CD4-positive, alpha-beta memory T cell (primary cell): ENCODE results near the gene DBP. TPM values are rescaled to one million over a fixed set of nuclear protein-coding genes. Genes with fewer than 3 reads are reported as not detected.

Source experiments
- CTCF ChIA-PET: fragments of 350-600 bp; sonication (Branson Sonifier 250); formaldehyde crosslinking; loops from one replicate; lab custom pipeline; 2021; ENCODE audit warnings: inconsistent platforms; ENCODE audit not compliant: partially characterized antibody; lab: Charles Lee
- POLR2A ChIA-PET: fragments of 350-600 bp; sonication (Branson Sonifier 250); formaldehyde crosslinking; loops from one replicate; lab custom pipeline; 2021; ENCODE audit not compliant: partially characterized antibody; lab: Charles Lee
- DNase-seq, 5 donors: peaks; one replicate each; pipeline versions ENCODE4 v3.0.0 to v3.0.0-alpha.2; 2020 to 2022; ENCODE audit warnings: mixed read lengths in 1 of 5
- H3K27ac ChIP-seq: one replicate; pipeline ENCODE4 v1.7.0; 2013; ENCODE audit warnings: low read depth, low read length
- H3K27me3 ChIP-seq: 2 replicates; pipeline ENCODE4 v1.7.0; 2013; ENCODE audit warnings: mild to moderate bottlenecking, low read length, moderate library complexity; ENCODE audit not compliant: insufficient read depth
- H3K36me3 ChIP-seq: 2 replicates; pipeline ENCODE4 v1.7.0; 2013; ENCODE audit warnings: mild to moderate bottlenecking, low read length, moderate library complexity; ENCODE audit not compliant: insufficient read depth
- H3K4me1 ChIP-seq: 2 replicates; pipeline ENCODE4 v1.7.0; 2013; ENCODE audit warnings: mild to moderate bottlenecking, low read length, moderate library complexity; ENCODE audit not compliant: insufficient read depth
- H3K4me3 ChIP-seq, 2 donors: one replicate each; pipeline ENCODE4 v1.7.0; 2013; ENCODE audit warnings: low read length in 2 of 2, mild to moderate bottlenecking in 1 of 2
- H3K9me3 ChIP-seq, 2 donors: one replicate each; pipeline ENCODE4 v1.7.0; 2013; ENCODE audit warnings: low read length in 2 of 2, control low read depth in 1 of 2; ENCODE audit not compliant: control insufficient read depth in 1 of 2
- H3K27ac Mint-ChIP-seq, 7 donors: one replicate each; pipeline ENCODE4 v1.8.0; 2020 to 2021; ENCODE audit warnings: mixed read lengths in 7 of 7, mild to moderate bottlenecking in 6 of 7, inconsistent platforms in 3 of 7, moderate library complexity in 3 of 7
- H3K27me3 Mint-ChIP-seq, 2 donors: one replicate each; pipeline ENCODE4 v1.8.0; 2020 to 2021; ENCODE audit warnings: mixed read lengths in 2 of 2
- H3K36me3 Mint-ChIP-seq, 2 donors: one replicate each; pipeline ENCODE4 v1.8.0; 2020 to 2021; ENCODE audit warnings: mixed read lengths in 2 of 2, inconsistent platforms in 1 of 2, mild to moderate bottlenecking in 1 of 2
- H3K4me1 Mint-ChIP-seq, 4 donors: one replicate each; pipeline ENCODE4 v1.8.0; 2020 to 2021; ENCODE audit warnings: mixed read lengths in 4 of 4, mild to moderate bottlenecking in 1 of 4
- H3K4me3 Mint-ChIP-seq, 8 donors: one replicate each; pipeline ENCODE4 v1.8.0; 2020 to 2021; ENCODE audit warnings: mixed read lengths in 8 of 8, mild to moderate bottlenecking in 7 of 8, moderate library complexity in 6 of 8, inconsistent platforms in 3 of 8
- H3K9me3 Mint-ChIP-seq, 8 donors: one replicate each; pipeline ENCODE4 v1.8.0; 2020 to 2021; ENCODE audit warnings: mixed read lengths in 8 of 8, mild to moderate bottlenecking in 5 of 8, inconsistent platforms in 3 of 8, moderate library complexity in 1 of 8
- intact Hi-C: fragments of 100-400 bp; cut with micrococcal nuclease; formaldehyde crosslinking; loops from one replicate; pipeline ENCODE4 v1.15.1; 2023
- polyA plus RNA-seq, 2 donors: library from polyadenylated mRNA; unstranded; fragments of 300-500 nt; fragmentation: Illumina TruSeq; gene quantifications; one replicate each; pipeline ENCODE4 v1.2.3, GENCODE V29; 2021
- total RNA-seq, 2 experiments: library from RNA; stranded (reverse); gene quantifications; one replicate each; pipeline ENCODE4 v1.2.3, GENCODE V29; 2021

Gene DBP
- total and polyA plus RNA-seq, 4 experiments from 2014 or later = 37.4 to 113 (median 66.0) TPM

GRCh38 chr19:48606463-48607358 is 30.5 kb downstream of the DBP start, which contains the start of gene SPACA4:
Gene SPACA4 (plus strand): TSS chr19:48606742. CDS start chr19:48606979, 237 bp downstream.
- H3K4me3 ChIP-seq = no peak within 1 kb of the TSS
- Mint-ChIP-seq H3K27me3 (no peaks in the 10 kb centered on the region), H3K36me3 (no peaks in the 10 kb centered on the region), H3K4me3 (no peak within 1 kb of the TSS), H3K4me1 (peaks cover 2 to 6% (median 5%) of the 10 kb centered on the region in 4 donors), H3K27ac (no peak within 1 kb of the TSS), H3K9me3 (no peaks in the 10 kb centered on the region)
- no peak within 1 kb of the TSS for H3K27ac ChIP-seq
- H3K9me3 ChIP-seq = no peaks in the 10 kb centered on the region
- no peak for DNase-seq
- CTCF ChIA-PET = interaction anchor here (1.6 to 6.7 kb wide), 4 partner anchors 12 to 118 kb away, joined by 7 to 82 read pairs (median 45); no protein-coding TSS in a partner anchor
- no peaks in the 10 kb centered on the region for H3K36me3 ChIP-seq
- POLR2A ChIA-PET = interaction anchor here (1.8 kb wide), 1 partner anchor 11 kb away, joined by 5 read pairs; no protein-coding TSS in a partner anchor
- H3K27me3 ChIP-seq = no peaks in the 10 kb centered on the region
- intact Hi-C loops = no loop called here
- H3K4me1 ChIP-seq = no peaks in the 10 kb centered on the region

GRCh38 chr19:48603850-48604249 is 33.3 kb downstream of the DBP start:
- ChIA-PET POLR2A (interaction anchor here (1.4 kb wide), 1 partner anchor 15 kb away, joined by 3 read pairs; the partner anchor contains the start of genes RPL18 and SPHK2), CTCF (no interaction called here)
- Mint-ChIP-seq H3K27me3 (no peaks in the 10 kb centered on the region), H3K4me3 (no peak overlapping the region), H3K9me3 (no peaks in the 10 kb centered on the region), H3K27ac (no peak overlapping the region), H3K4me1 (peaks cover 1 to 4% (median 3%) of the 10 kb centered on the region in 4 donors), H3K36me3 (no peaks in the 10 kb centered on the region)
- no peak overlapping the region for H3K4me3 ChIP-seq
- no peaks in the 10 kb centered on the region for H3K9me3 ChIP-seq
- no peaks in the 10 kb centered on the region for H3K36me3 ChIP-seq
- intact Hi-C loops = no loop called here
- DNase-seq = no peak
- no peak overlapping the region for H3K27ac ChIP-seq
- no peaks in the 10 kb centered on the region for H3K27me3 ChIP-seq
- no peaks in the 10 kb centered on the region for H3K4me1 ChIP-seq

- Mint-ChIP-seq H3K27ac (no peak overlapping the region), H3K4me1 (peaks cover 0 to 2% (median under 1%) of the 10 kb centered on the region in 4 donors), H3K9me3 (no peaks in the 10 kb centered on the region), H3K4me3 (no peak overlapping the region), H3K36me3 (no peaks in the 10 kb centered on the region), H3K27me3 (peaks cover 0 to 3% of the 10 kb centered on the region in 2 donors)
- H3K36me3 ChIP-seq = no peaks in the 10 kb centered on the region
- no peaks in the 10 kb centered on the region for H3K27me3 ChIP-seq
- H3K4me1 ChIP-seq = no peaks in the 10 kb centered on the region
- H3K4me3 ChIP-seq = no peak overlapping the region
- H3K9me3 ChIP-seq = no peaks in the 10 kb centered on the region
- no peak for DNase-seq
- ChIA-PET CTCF (no interaction called here), POLR2A (no interaction called here)
- intact Hi-C loops = no loop called here
- H3K27ac ChIP-seq = no peak overlapping the region
These were observed 33.7 kb downstream of the DBP start for GRCh38 chr19:48603449-48603848.

- no peaks in the 10 kb centered on the region for H3K27me3 ChIP-seq
- H3K4me3 ChIP-seq = no peak overlapping the region
- no peak for DNase-seq
- peaks cover under 1% of the 10 kb centered on the region for H3K4me1 ChIP-seq
- Mint-ChIP-seq H3K4me1 (peaks cover 0 to 2% (median 0%) of the 10 kb centered on the region in 4 donors), H3K27ac (no peak overlapping the region), H3K4me3 (no peak overlapping the region), H3K36me3 (no peaks in the 10 kb centered on the region), H3K27me3 (peaks cover 0 to 3% of the 10 kb centered on the region in 2 donors), H3K9me3 (no peaks in the 10 kb centered on the region)
- ChIA-PET CTCF (interaction anchor here (2.0 kb wide), 1 partner anchor 14 kb away, joined by 9 read pairs; no protein-coding TSS in a partner anchor), POLR2A (no interaction called here)
- intact Hi-C loops = no loop called here
- H3K27ac ChIP-seq = no peak overlapping the region
- no peaks in the 10 kb centered on the region for H3K36me3 ChIP-seq
- H3K9me3 ChIP-seq = no peaks in the 10 kb centered on the region
These were observed 34.2 kb downstream of the DBP start for GRCh38 chr19:48603001-48603400.

- CTCF ChIA-PET = interaction anchor here (1.0 to 1.6 kb wide), 2 partner anchors 8 to 90 kb away, joined by 3 to 5 read pairs; no protein-coding TSS in a partner anchor
- H3K4me3 Mint-ChIP-seq = no peak overlapping the region
These were observed 36.3 kb downstream of the DBP start for GRCh38 chr19:48600679-48601417.

GRCh38 chr19:48598996-48599700 is 38.0 kb downstream of the DBP start:
- Histone ChIP-seq H3K36me3 (no peaks in the 10 kb centered on the region), H3K27ac (no peak overlapping the region), H3K9me3 (no peaks in the 10 kb centered on the region), H3K27me3 (no peaks in the 10 kb centered on the region), H3K4me3 (no peak overlapping the region), H3K4me1 (peaks cover 16% of the 10 kb centered on the region)
- ChIA-PET CTCF (interaction anchor here (1.6 kb wide), 1 partner anchor 9 kb away, joined by 5 read pairs; no protein-coding TSS in a partner anchor), POLR2A (no interaction called here)
- DNase-seq = no peak
- peak overlapping the region in 1 of 8 donors; percentile 23 for H3K4me3 Mint-ChIP-seq
- H3K27ac Mint-ChIP-seq = peak overlapping the region in 2 of 7 donors; percentile 62 to 66
- no peaks in the 10 kb centered on the region for H3K9me3 Mint-ChIP-seq
- intact Hi-C loops = no loop called here
- H3K4me1 Mint-ChIP-seq = peaks cover 2 to 23% (median 6%) of the 10 kb centered on the region in 4 donors
- H3K27me3 Mint-ChIP-seq = peaks cover 0 to 3% of the 10 kb centered on the region in 2 donors
- H3K36me3 Mint-ChIP-seq = no peaks in the 10 kb centered on the region

More at GRCh38 chr19:48600679-48601417, 36.3 kb downstream of the DBP start:
- H3K27me3 Mint-ChIP-seq = peaks cover 0 to 3% of the 10 kb centered on the region in 2 donors
- Histone ChIP-seq H3K4me3 (no peak overlapping the region), H3K9me3 (no peaks in the 10 kb centered on the region), H3K27me3 (no peaks in the 10 kb centered on the region), H3K27ac (no peak overlapping the region), H3K4me1 (peaks cover 16% of the 10 kb centered on the region), H3K36me3 (no peaks in the 10 kb centered on the region)
- no peak for DNase-seq
- no peaks in the 10 kb centered on the region for H3K9me3 Mint-ChIP-seq
- POLR2A ChIA-PET = no interaction called here
- H3K36me3 Mint-ChIP-seq = no peaks in the 10 kb centered on the region
- intact Hi-C loops = no loop called here
- H3K27ac Mint-ChIP-seq = no peak overlapping the region
- peaks cover 0 to 15% (median 1%) of the 10 kb centered on the region in 4 donors for H3K4me1 Mint-ChIP-seq
